Thoracic aorta (tissue), 2 donors: ENCODE measurements around the gene CAMSAP2. TPM values are rescaled to one million over a fixed set of nuclear protein-coding genes. Genes with fewer than 3 reads are reported as not detected.

Experiments used
- ATAC-seq: fragments of 150-250 bp; one replicate; pipeline ENCODE4 v1.8.0; 2017; ENCODE audit warnings: low read depth; ENCODE audit not compliant: insufficient number of reproducible peaks, low FRiP score
- DNase-seq: peaks from one replicate; pipeline ENCODE4 v3.0.0-alpha.2; 2020; ENCODE audit warnings: low spot score
- H3K27ac ChIP-seq, 2 donors: fragments of 200-600 bp; sonication (generic); 1 replicate in 1 of 2; 2 replicates in 1 of 2; pipeline ENCODE4 v1.5.1; 2016; ENCODE audit warnings: mild to moderate bottlenecking in 2 of 2, moderate library complexity in 2 of 2
- H3K27me3 ChIP-seq: fragments of 200-600 bp; sonication (generic); replicated peaks from 2 replicates; pipeline ENCODE4 v1.6.0; 2016; ENCODE audit warnings: mild to moderate bottlenecking; ENCODE audit not compliant: insufficient read depth
- H3K36me3 ChIP-seq: fragments of 200-600 bp; sonication (generic); one replicate; pipeline ENCODE4 v1.5.1; 2016
- H3K4me1 ChIP-seq, 2 donors: fragments of 200-600 bp; sonication (generic); 1 replicate in 1 of 2; 2 replicates in 1 of 2; pipeline versions ENCODE4 v1.5.1 to v1.6.0; 2016; ENCODE audit warnings: low read depth in 2 of 2, mild to moderate bottlenecking in 1 of 2; ENCODE audit not compliant: control insufficient read depth in 1 of 2
- H3K4me3 ChIP-seq: fragments of 200-600 bp; sonication (generic); 2 replicates; pipeline ENCODE4 v1.5.1; 2016; ENCODE audit warnings: mild to moderate bottlenecking
- H3K9me3 ChIP-seq: fragments of 200-600 bp; sonication (generic); 2 replicates; pipeline ENCODE4 v1.5.1; 2016
- CTCF ChIP-seq: fragments of 200-600 bp; sonication (generic); IDR thresholded peaks from one replicate; pipeline ENCODE4 v1.5.1; 2019; ENCODE audit warnings: antibody characterized with exemption
- total RNA-seq, 2 donors: library from RNA; depleted of rRNA; stranded (reverse); fragments of >200 nt; gene quantifications; one replicate each; pipeline versions ENCODE4 v1.1.0 to v1.2.3, GENCODE V29; 2016

Gene CAMSAP2
- total RNA-seq, 2 donors from 2014 or later, result 46.4 to 60.7 TPM

- Histone ChIP-seq H3K27ac (no peak overlapping the region), H3K36me3 (no peaks in the 10 kb centered on the region), H3K9me3 (no peaks in the 10 kb centered on the region), H3K4me3 (no peak overlapping the region), H3K4me1 (no peaks in the 10 kb centered on the region), H3K27me3 (no peaks in the 10 kb centered on the region)
- TF ChIP-seq CTCF, result no peak
- ATAC-seq (no peak), DNase-seq (no peak)
These were observed 166.1 kb downstream of the CAMSAP2 start for GRCh38 chr1:200904772-200905171.

- no peaks in the 10 kb centered on the region for H3K27me3 ChIP-seq
- TF ChIP-seq CTCF, result no peak
- H3K27ac ChIP-seq, result no peak overlapping the region
- H3K4me3 ChIP-seq, result no peak overlapping the region
- no peaks in the 10 kb centered on the region for H3K36me3 ChIP-seq
- DNase-seq (no peak), ATAC-seq (no peak)
- no peaks in the 10 kb centered on the region for H3K9me3 ChIP-seq
- no peaks in the 10 kb centered on the region for H3K4me1 ChIP-seq
These were observed 166.8 kb downstream of the CAMSAP2 start for GRCh38 chr1:200905411-200906052.

GRCh38 chr1:200906491-200906890 lies 167.8 kb downstream of the CAMSAP2 start:
- Histone ChIP-seq H3K36me3 (no peaks in the 10 kb centered on the region), H3K27me3 (no peaks in the 10 kb centered on the region), H3K9me3 (no peaks in the 10 kb centered on the region), H3K4me1 (no peaks in the 10 kb centered on the region), H3K4me3 (no peak overlapping the region), H3K27ac (no peak overlapping the region)
- no peak for TF ChIP-seq CTCF
- DNase-seq, result no peak
- no peak for ATAC-seq

GRCh38 chr1:200907611-200908097 lies 169.0 kb downstream of the CAMSAP2 start:
- Histone ChIP-seq H3K27ac (no peak overlapping the region), H3K9me3 (no peaks in the 10 kb centered on the region), H3K4me3 (no peak overlapping the region), H3K27me3 (no peaks in the 10 kb centered on the region), H3K4me1 (no peaks in the 10 kb centered on the region), H3K36me3 (no peaks in the 10 kb centered on the region)
- no peak for ATAC-seq
- no peak for TF ChIP-seq CTCF
- no peak for DNase-seq

GRCh38 chr1:200908191-200908868 lies 169.6 kb downstream of the CAMSAP2 start:
- no peaks in the 10 kb centered on the region for H3K27me3 ChIP-seq
- DNase-seq, result no peak
- no peak overlapping the region for H3K4me3 ChIP-seq
- ATAC-seq, result no peak
- no peak overlapping the region for H3K27ac ChIP-seq
- no peak for TF ChIP-seq CTCF
- H3K9me3 ChIP-seq, result no peaks in the 10 kb centered on the region
- H3K36me3 ChIP-seq, result no peaks in the 10 kb centered on the region
- no peaks in the 10 kb centered on the region for H3K4me1 ChIP-seq
